Calu3 (cell line): ENCODE data around the gene CHST15. TPM values are rescaled to one million over a fixed set of nuclear protein-coding genes. Genes with fewer than 3 reads are reported as not detected.

Experiments used
- BruUV-seq: library from RNA; stranded (reverse); fragments of 400-500 nt; replicated peaks from 2 replicates; lab custom pipeline; 2021; lab: Mats Ljungman, UMichigan
- CTCF ChIA-PET: fragments of 300-600 bp; sonication (Branson Sonifier 250); formaldehyde crosslinking; loops from one replicate; lab custom pipeline; 2022; ENCODE audit warnings: antibody characterized with exemption; lab: Charles Lee
- DNase-seq: peaks from one replicate; pipeline ENCODE4 v3.0.0; 2022
- H3K27ac Mint-ChIP-seq: one replicate; pipeline ENCODE4 v1.8.0; 2022; ENCODE audit warnings: mixed read lengths; ENCODE audit not compliant: unreplicated experiment
- H3K27me3 Mint-ChIP-seq: one replicate; pipeline ENCODE4 v1.8.0; 2022; ENCODE audit warnings: mixed read lengths; ENCODE audit not compliant: unreplicated experiment
- H3K36me3 Mint-ChIP-seq: one replicate; pipeline ENCODE4 v1.8.0; 2022; ENCODE audit warnings: mild to moderate bottlenecking, moderate library complexity, mixed read lengths; ENCODE audit not compliant: insufficient read depth, unreplicated experiment
- H3K4me1 Mint-ChIP-seq: one replicate; pipeline ENCODE4 v1.8.0; 2022; ENCODE audit warnings: mild to moderate bottlenecking, low read depth, mixed read lengths; ENCODE audit not compliant: unreplicated experiment
- H3K4me3 Mint-ChIP-seq: one replicate; pipeline ENCODE4 v1.8.0; 2022; ENCODE audit warnings: mild to moderate bottlenecking, low read depth, moderate library complexity, mixed read lengths; ENCODE audit not compliant: unreplicated experiment
- H3K9me3 Mint-ChIP-seq: one replicate; pipeline ENCODE4 v1.8.0; 2022; ENCODE audit warnings: low read depth, mixed read lengths; ENCODE audit not compliant: unreplicated experiment
- CTCF ChIP-seq: fragments of 200-600 bp; IDR thresholded peaks from one replicate; pipeline ENCODE4 v1.8.0; 2022; ENCODE audit warnings: antibody characterized with exemption; ENCODE audit not compliant: unreplicated experiment
- intact Hi-C: fragments of 100-400 bp; cut with micrococcal nuclease; formaldehyde crosslinking; loops from one replicate; pipeline ENCODE4 v1.10.0; 2022; ENCODE audit not compliant: unreplicated experiment
- total RNA-seq: library from RNA; stranded (reverse); gene quantifications from 2 replicates; pipeline ENCODE4 v1.2.3, GENCODE V29; 2022

Gene CHST15
- total RNA-seq, 1 experiment from 2014 or later: 19.3 TPM

GRCh38 chr10:124132306-124132705, 38.9 kb upstream of the CHST15 start:
- no peak for TF ChIP-seq CTCF
- CTCF ChIA-PET: no interaction called here
- intact Hi-C loops: no loop called here
- BruUV-seq: no TSS peak
- Mint-ChIP-seq H3K4me1 (no peaks in the 10 kb centered on the region), H3K9me3 (no peaks in the 10 kb centered on the region), H3K4me3 (no peak overlapping the region), H3K36me3 (no peaks in the 10 kb centered on the region), H3K27ac (no peak overlapping the region), H3K27me3 (no peaks in the 10 kb centered on the region)
- no peak for DNase-seq

GRCh38 chr10:124131172-124131571, 37.8 kb upstream of the CHST15 start:
- CTCF ChIA-PET: interaction anchor here (0.9 kb wide), 1 partner anchor 33 kb away, joined by 3 read pairs; no protein-coding TSS in a partner anchor
- Mint-ChIP-seq H3K27me3 (no peaks in the 10 kb centered on the region), H3K27ac (no peak overlapping the region), H3K9me3 (no peaks in the 10 kb centered on the region), H3K4me3 (no peak overlapping the region), H3K4me1 (no peaks in the 10 kb centered on the region), H3K36me3 (no peaks in the 10 kb centered on the region)
- no peak for DNase-seq
- no TSS peak for BruUV-seq
- intact Hi-C loops: no loop called here
- TF ChIP-seq CTCF: no peak

- no peak for TF ChIP-seq CTCF
- no peaks in the 10 kb centered on the region for H3K27me3 Mint-ChIP-seq
- DNase-seq: no peak
- H3K4me3 Mint-ChIP-seq: no peak overlapping the region
- H3K9me3 Mint-ChIP-seq: no peaks in the 10 kb centered on the region
- intact Hi-C loops: no loop called here
- no TSS peak for BruUV-seq
- H3K4me1 Mint-ChIP-seq: no peaks in the 10 kb centered on the region
- CTCF ChIA-PET: interaction anchor here (0.9 kb wide), 1 partner anchor 32 kb away, joined by 3 read pairs; no protein-coding TSS in a partner anchor
- no peaks in the 10 kb centered on the region for H3K36me3 Mint-ChIP-seq
- H3K27ac Mint-ChIP-seq: no peak overlapping the region
Measured at GRCh38 chr10:124130198-124130900, 37.0 kb upstream of the CHST15 start.

- no peaks in the 10 kb centered on the region for H3K9me3 Mint-ChIP-seq
- DNase-seq: no peak
- no peaks in the 10 kb centered on the region for H3K27me3 Mint-ChIP-seq
- H3K4me1 Mint-ChIP-seq: no peaks in the 10 kb centered on the region
- H3K4me3 Mint-ChIP-seq: no peak overlapping the region
- CTCF ChIA-PET: no interaction called here
- intact Hi-C loops: no loop called here
- H3K27ac Mint-ChIP-seq: no peak overlapping the region
- BruUV-seq: no TSS peak
- H3K36me3 Mint-ChIP-seq: no peaks in the 10 kb centered on the region
- TF ChIP-seq CTCF: no peak
Measured at GRCh38 chr10:124129471-124129870, 36.1 kb upstream of the CHST15 start.
